Calu3 (cell line): ENCODE data around the gene KRT8. TPM values are rescaled to one million over a fixed set of nuclear protein-coding genes. Genes with fewer than 3 reads are reported as not detected.

ENCODE experiments used
- BruUV-seq: library from RNA; stranded (reverse); fragments of 400-500 nt; replicated peaks from 2 replicates; lab custom pipeline; 2021; lab: Mats Ljungman, UMichigan
- CTCF ChIA-PET: fragments of 300-600 bp; sonication (Branson Sonifier 250); formaldehyde crosslinking; loops from one replicate; lab custom pipeline; 2022; ENCODE audit warnings: antibody characterized with exemption; lab: Charles Lee
- DNase-seq: peaks from one replicate; pipeline ENCODE4 v3.0.0; 2022
- H3K27ac Mint-ChIP-seq: one replicate; pipeline ENCODE4 v1.8.0; 2022; ENCODE audit warnings: mixed read lengths; ENCODE audit not compliant: unreplicated experiment
- H3K27me3 Mint-ChIP-seq: one replicate; pipeline ENCODE4 v1.8.0; 2022; ENCODE audit warnings: mixed read lengths; ENCODE audit not compliant: unreplicated experiment
- H3K36me3 Mint-ChIP-seq: one replicate; pipeline ENCODE4 v1.8.0; 2022; ENCODE audit warnings: mild to moderate bottlenecking, moderate library complexity, mixed read lengths; ENCODE audit not compliant: insufficient read depth, unreplicated experiment
- H3K4me1 Mint-ChIP-seq: one replicate; pipeline ENCODE4 v1.8.0; 2022; ENCODE audit warnings: mild to moderate bottlenecking, low read depth, mixed read lengths; ENCODE audit not compliant: unreplicated experiment
- H3K4me3 Mint-ChIP-seq: one replicate; pipeline ENCODE4 v1.8.0; 2022; ENCODE audit warnings: mild to moderate bottlenecking, low read depth, moderate library complexity, mixed read lengths; ENCODE audit not compliant: unreplicated experiment
- H3K9me3 Mint-ChIP-seq: one replicate; pipeline ENCODE4 v1.8.0; 2022; ENCODE audit warnings: low read depth, mixed read lengths; ENCODE audit not compliant: unreplicated experiment
- CTCF ChIP-seq: fragments of 200-600 bp; IDR thresholded peaks from one replicate; pipeline ENCODE4 v1.8.0; 2022; ENCODE audit warnings: antibody characterized with exemption; ENCODE audit not compliant: unreplicated experiment
- intact Hi-C: fragments of 100-400 bp; cut with micrococcal nuclease; formaldehyde crosslinking; loops from one replicate; pipeline ENCODE4 v1.10.0; 2022; ENCODE audit not compliant: unreplicated experiment
- total RNA-seq: library from RNA; stranded (reverse); gene quantifications from 2 replicates; pipeline ENCODE4 v1.2.3, GENCODE V29; 2022

KRT8 gene
- total RNA-seq, 1 experiment from 2014 or later = 2,474 TPM

- TF ChIP-seq CTCF = no peak
- no TSS peak for BruUV-seq
- peaks cover 80% of the 10 kb centered on the region for H3K36me3 Mint-ChIP-seq
- intact Hi-C loops = loop anchor here (5.0 kb wide), 1 partner anchor 76 kb away; no protein-coding TSS in a partner anchor
- H3K4me1 Mint-ChIP-seq = peaks cover 40% of the 10 kb centered on the region
- no peaks in the 10 kb centered on the region for H3K9me3 Mint-ChIP-seq
- peak overlapping the region; percentile 90 for H3K27ac Mint-ChIP-seq
- peak overlapping the region; percentile 58 for H3K4me3 Mint-ChIP-seq
- no peak for DNase-seq
- H3K27me3 Mint-ChIP-seq = no peaks in the 10 kb centered on the region
- CTCF ChIA-PET = interaction anchor here (0.6 to 2.5 kb wide), 4 partner anchors 12 to 75 kb away, joined by 3 to 16 read pairs (median 4); no protein-coding TSS in a partner anchor
Measured at GRCh38 chr12:52896190-52897100, 8.4 kb downstream of the KRT8 start.

- peak overlapping the region; percentile 90 for H3K27ac Mint-ChIP-seq
- peak; percentile 60 for DNase-seq
Measured at GRCh38 chr12:52895726-52896189, 9.1 kb downstream of the KRT8 start.

GRCh38 chr12:52892974-52893373 lies 11.9 kb downstream of the KRT8 start:
- Mint-ChIP-seq H3K27me3 (no peaks in the 10 kb centered on the region), H3K36me3 (peaks cover 62% of the 10 kb centered on the region), H3K4me3 (no peak overlapping the region), H3K4me1 (peaks cover 22% of the 10 kb centered on the region), H3K27ac (no peak overlapping the region), H3K9me3 (no peaks in the 10 kb centered on the region)
- intact Hi-C loops = no loop called here
- CTCF ChIA-PET = no interaction called here
- DNase-seq = no peak
- no TSS peak for BruUV-seq
- TF ChIP-seq CTCF = no peak

More at GRCh38 chr12:52895726-52896189, 9.1 kb downstream of the KRT8 start:
- Mint-ChIP-seq H3K4me1 (peaks cover 36% of the 10 kb centered on the region), H3K27me3 (no peaks in the 10 kb centered on the region), H3K4me3 (peak overlapping the region; percentile 58), H3K36me3 (peaks cover 73% of the 10 kb centered on the region), H3K9me3 (no peaks in the 10 kb centered on the region)
- intact Hi-C loops = loop anchor here (5.0 kb wide), 1 partner anchor 77 kb away; no protein-coding TSS in a partner anchor
- BruUV-seq = no TSS peak
- CTCF ChIA-PET = interaction anchor here (0.8 to 2.5 kb wide), 2 partner anchors 11 to 31 kb away, joined by 4 to 16 read pairs; no protein-coding TSS in a partner anchor
- TF ChIP-seq CTCF = no peak

GRCh38 chr12:52892207-52892852 lies 12.5 kb downstream of the KRT8 start:
- DNase-seq = no peak
- no TSS peak for BruUV-seq
- no peaks in the 10 kb centered on the region for H3K27me3 Mint-ChIP-seq
- no peak overlapping the region for H3K4me3 Mint-ChIP-seq
- intact Hi-C loops = no loop called here
- no peak for TF ChIP-seq CTCF
- H3K9me3 Mint-ChIP-seq = no peaks in the 10 kb centered on the region
- peaks cover 20% of the 10 kb centered on the region for H3K4me1 Mint-ChIP-seq
- CTCF ChIA-PET = no interaction called here
- peaks cover 55% of the 10 kb centered on the region for H3K36me3 Mint-ChIP-seq
- H3K27ac Mint-ChIP-seq = no peak overlapping the region
